GM20431 (cell line): ENCODE data around the gene MAGI2.
"Not testable (repeated sequence)": the region's sequence is repeated elsewhere in the genome, so short reads cannot be mapped to it uniquely, and the experiment has no call there.

ENCODE experiments used
- in situ Hi-C: fragments of 300-500 bp; cut with MseI, MboI; formaldehyde crosslinking; loops from one replicate; pipeline ENCODE4 v1.15.0; 2020; ENCODE audit warnings: low sequenced_read_pairs; ENCODE audit not compliant: unreplicated experiment

The MAGI2 gene

GRCh38 chr7:79452495-79453265, 787 bp downstream of the MAGI2 start:
- in situ Hi-C loops = no loop called here

GRCh38 chr7:79452032-79452494, 1.4 kb downstream of the MAGI2 start:
- in situ Hi-C loops = no loop called here

GRCh38 chr7:79451580-79451979, 1.9 kb downstream of the MAGI2 start:
- in situ Hi-C loops = no loop called here

GRCh38 chr7:79442766-79443165, 10.7 kb downstream of the MAGI2 start:
- in situ Hi-C loops = not testable (repeated sequence)

- in situ Hi-C loops = no loop called here
Measured at GRCh38 chr7:79436378-79436777, 17.1 kb downstream of the MAGI2 start.

GRCh38 chr7:79434867-79435266, 18.6 kb downstream of the MAGI2 start:
- in situ Hi-C loops = no loop called here

DNA sequence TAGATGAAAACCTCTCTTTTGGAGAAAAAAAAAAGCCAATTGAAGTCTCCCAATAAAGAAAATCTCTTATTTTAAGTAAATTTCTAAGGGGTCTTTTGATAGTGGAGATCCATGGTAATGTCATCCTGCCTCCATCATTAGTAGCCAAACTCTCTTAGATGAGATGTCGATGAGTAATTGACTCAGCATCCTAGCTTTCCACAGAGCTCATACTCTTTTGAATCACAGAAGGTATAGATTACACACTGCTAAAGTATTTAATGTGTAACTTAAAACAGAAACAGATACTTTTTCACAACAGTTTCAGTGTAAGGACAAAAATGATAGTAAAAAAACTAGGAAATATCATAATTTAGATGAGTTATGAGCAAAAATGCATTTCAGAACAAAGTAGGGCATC, 19.4 kb downstream of the MAGI2 start:
- in situ Hi-C loops = no loop called here

GRCh38 chr7:79430391-79430790, 23.1 kb downstream of the MAGI2 start:
- in situ Hi-C loops = no loop called here

DNA sequence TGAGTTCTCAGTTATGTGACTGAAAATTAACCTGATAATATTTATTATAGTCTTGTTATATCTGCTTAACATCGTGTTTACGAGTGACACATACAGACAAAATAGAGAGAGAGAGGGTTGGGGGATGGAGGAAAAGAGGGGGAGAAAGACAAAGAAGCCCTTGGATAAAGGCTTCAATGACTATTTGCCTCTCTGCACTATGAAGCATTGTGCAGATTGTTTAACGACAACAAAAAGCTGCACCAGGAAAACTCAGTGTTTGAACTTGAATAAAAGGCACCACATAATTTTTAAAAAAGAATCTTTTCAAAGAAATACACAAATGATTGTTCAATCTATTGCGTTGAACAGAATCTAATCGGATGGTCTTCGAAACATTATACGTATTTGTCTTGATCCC, 27.8 kb downstream of the MAGI2 start:
- in situ Hi-C loops = no loop called here

- in situ Hi-C loops = no loop called here
Measured at GRCh38 chr7:79421751-79422150, 31.7 kb downstream of the MAGI2 start.

DNA sequence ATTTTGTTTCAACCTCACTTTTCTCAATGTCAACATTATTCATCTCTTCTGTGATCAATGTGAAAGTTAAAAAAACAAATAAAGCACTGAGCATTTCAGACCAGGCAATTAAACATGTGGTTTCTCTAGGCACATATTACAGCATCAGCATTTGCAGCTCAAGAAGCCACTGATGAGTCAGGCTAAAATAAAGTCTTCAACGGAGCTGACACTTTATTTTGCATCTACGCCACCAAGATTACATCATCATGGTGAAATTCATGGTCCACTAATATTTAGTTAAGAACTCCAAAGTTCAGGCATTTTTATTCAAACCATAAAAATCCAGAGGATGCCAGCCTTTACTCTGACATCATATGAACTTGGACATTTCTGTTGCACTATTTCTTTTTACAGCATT, 33.0 kb downstream of the MAGI2 start:
- in situ Hi-C loops = no loop called here

GRCh38 chr7:79414910-79415309, 38.6 kb downstream of the MAGI2 start:
- in situ Hi-C loops = no loop called here

GRCh38 chr7:79412915-79413314, 40.6 kb downstream of the MAGI2 start:
- in situ Hi-C loops = no loop called here

DNA sequence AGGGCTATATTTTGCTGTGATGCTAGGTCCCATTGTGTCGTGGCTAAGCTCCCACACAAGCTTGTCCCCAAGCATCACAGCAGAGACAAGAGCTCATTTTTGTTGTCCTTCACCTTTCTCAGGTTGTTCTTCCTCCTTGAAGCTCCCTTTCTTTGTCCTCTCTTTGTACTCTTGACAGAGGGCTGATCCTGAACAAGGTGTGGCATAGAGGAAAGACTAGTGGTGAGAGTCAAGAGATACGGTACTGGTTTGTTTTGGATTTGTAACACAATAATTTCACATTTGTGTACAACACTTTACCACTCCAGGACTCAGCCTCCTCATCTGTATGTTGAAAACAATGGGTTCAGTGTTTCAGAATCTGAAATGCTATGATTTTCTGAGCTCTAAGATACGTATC, 41.0 kb downstream of the MAGI2 start:
- in situ Hi-C loops = no loop called here

DNA sequence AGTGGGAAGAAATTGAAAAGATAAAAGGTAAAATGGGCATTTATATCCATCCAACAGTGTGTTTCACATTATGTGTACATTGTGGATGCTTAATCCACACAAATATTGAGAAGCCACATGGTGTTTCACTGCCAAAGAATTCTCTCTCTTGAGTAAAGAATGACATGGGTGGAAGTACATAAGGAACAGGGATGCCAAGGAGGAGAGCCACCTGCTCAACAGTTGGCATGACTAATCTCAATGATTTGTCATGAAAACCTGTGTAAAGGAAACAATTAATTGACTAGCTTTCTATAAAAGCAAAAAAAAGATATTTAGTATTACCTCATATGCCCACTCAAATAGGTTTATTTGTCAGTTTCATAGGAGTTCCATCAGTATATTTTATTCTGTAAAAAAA, 43.1 kb downstream of the MAGI2 start:
- in situ Hi-C loops = no loop called here

DNA sequence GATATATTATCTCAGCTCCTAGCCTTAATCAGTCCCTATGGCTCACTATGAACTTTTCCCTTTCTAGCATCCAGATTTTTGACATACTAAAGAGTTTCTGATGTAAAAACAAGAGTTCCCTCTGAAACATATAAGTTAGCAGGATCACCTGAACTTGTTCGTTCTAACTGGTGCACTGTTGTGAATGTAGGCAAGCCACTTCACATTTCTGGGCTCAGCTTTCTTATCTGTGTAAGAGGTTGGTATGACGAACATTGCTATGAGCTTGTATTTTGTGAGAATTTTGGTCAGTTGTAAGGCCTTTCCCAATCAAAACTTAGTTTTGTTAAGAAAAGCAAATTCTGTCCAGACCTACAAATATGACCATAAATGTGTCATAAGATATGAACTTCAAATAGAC, 46.1 kb downstream of the MAGI2 start:
- in situ Hi-C loops = no loop called here

GRCh38 chr7:79406371-79406770, 47.1 kb downstream of the MAGI2 start:
- in situ Hi-C loops = no loop called here

DNA sequence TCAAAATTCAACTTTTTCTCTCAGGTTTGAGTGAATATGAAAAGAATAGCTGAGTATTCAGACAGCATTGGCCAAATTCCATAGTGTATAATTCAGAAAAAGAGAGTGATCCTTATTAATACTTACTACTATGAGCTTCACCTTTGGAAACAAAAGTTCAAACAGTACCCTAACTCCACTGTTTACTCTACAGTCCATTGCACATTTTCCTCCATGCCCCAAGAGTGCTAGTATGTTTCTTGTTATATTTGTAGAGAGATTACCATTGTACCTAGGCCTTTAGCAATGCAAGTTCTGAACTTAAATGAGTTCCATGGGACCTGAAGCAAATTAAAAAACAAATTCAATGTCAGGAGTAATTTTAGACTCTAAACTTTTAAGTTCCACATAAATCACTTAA, 48.1 kb downstream of the MAGI2 start:
- in situ Hi-C loops = no loop called here

- in situ Hi-C loops = no loop called here
Measured at GRCh38 chr7:79403879-79404278, 49.6 kb downstream of the MAGI2 start.

- in situ Hi-C loops = no loop called here
Measured at GRCh38 chr7:79403451-79403850, 50.0 kb downstream of the MAGI2 start.

- in situ Hi-C loops = no loop called here
Measured at GRCh38 chr7:79401254-79401653, 52.2 kb downstream of the MAGI2 start.

DNA sequence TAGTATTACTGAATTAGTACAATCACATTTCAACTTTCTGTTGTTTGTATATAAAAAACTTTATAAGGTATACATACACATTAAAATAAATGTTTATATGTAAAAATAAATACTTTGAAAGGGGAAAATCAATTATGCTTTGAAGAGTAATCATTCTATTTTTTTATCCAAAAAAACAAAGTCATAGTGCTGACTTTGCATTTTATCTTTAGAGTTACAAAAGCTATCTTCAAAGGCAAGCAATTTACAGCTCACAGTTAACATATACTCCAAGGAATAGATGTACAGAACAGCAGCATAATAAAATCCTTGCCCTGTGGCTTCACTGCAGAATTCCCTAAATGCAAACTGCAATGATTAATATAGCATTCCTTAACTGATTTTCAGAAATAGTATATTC, 53.2 kb downstream of the MAGI2 start:
- in situ Hi-C loops = no loop called here
